ENCODE results near the gene IGSF1.

IGSF1 gene

GRCh38 chrX:131288738-131289511, at the start of gene IGSF1:
TSS of gene IGSF1 (minus strand) at chrX:131289306. CDS start at chrX:131286674, 2,632 bp downstream.
- no peak within 1 kb of the TSS for H3K4me3 ChIP-seq (replicated peaks; ENCODE audit: low read depth, low read length)

GRCh38 chrX:131332331-131332730, 43.2 kb upstream of the IGSF1 start:
- DNase-seq (ENCODE audit: extremely low read depth, low read depth), result no peak
- no peak overlapping the region for H3K4me3 ChIP-seq (replicated peaks; ENCODE audit: low read depth, low read length)
- TF ChIP-seq CTCF (IDR thresholded peaks at IDR 0.05; ENCODE audit: low read depth, low read length, missing control alignments), result no peak

More at GRCh38 chrX:131288738-131289511, at the start of gene IGSF1:
- no peak for DNase-seq (ENCODE audit: extremely low read depth, low read depth)
- TF ChIP-seq CTCF (IDR thresholded peaks at IDR 0.05; ENCODE audit: low read depth, low read length, missing control alignments), result no peak

GRCh38 chrX:131331152-131331551, 42.0 kb upstream of the IGSF1 start:
- TF ChIP-seq CTCF (IDR thresholded peaks at IDR 0.05; ENCODE audit: low read depth, low read length, missing control alignments), result no peak
- H3K4me3 ChIP-seq (replicated peaks; ENCODE audit: low read depth, low read length), result no peak overlapping the region
- DNase-seq (ENCODE audit: extremely low read depth, low read depth), result no peak

- TF ChIP-seq CTCF (IDR thresholded peaks at IDR 0.05; ENCODE audit: low read depth, low read length, missing control alignments), result no peak
- H3K4me3 ChIP-seq (replicated peaks; ENCODE audit: low read depth, low read length), result no peak overlapping the region
- no peak for DNase-seq (ENCODE audit: extremely low read depth, low read depth)
Observed at GRCh38 chrX:131330735-131331134, 41.6 kb upstream of the IGSF1 start.

- no peak for TF ChIP-seq CTCF (IDR thresholded peaks at IDR 0.05; ENCODE audit: low read depth, low read length, missing control alignments)
- no peak for DNase-seq (ENCODE audit: extremely low read depth, low read depth)
- H3K4me3 ChIP-seq (replicated peaks; ENCODE audit: low read depth, low read length), result no peak overlapping the region
Observed at GRCh38 chrX:131322651-131323050, 33.5 kb upstream of the IGSF1 start.

- H3K4me3 ChIP-seq (replicated peaks; ENCODE audit: low read depth, low read length), result no peak overlapping the region
- TF ChIP-seq CTCF (IDR thresholded peaks at IDR 0.05; ENCODE audit: low read depth, low read length, missing control alignments), result no peak
- no peak for DNase-seq (ENCODE audit: extremely low read depth, low read depth)
Observed at GRCh38 chrX:131317326-131317725, 28.2 kb upstream of the IGSF1 start.
